Stimulated activated CD8-positive, alpha-beta memory T cell treated with anti-CD3 and anti-CD28 coated beads, Interleukin-12 subunit alpha, Interleukin-12 subunit beta, amount 100 ng/mL, for 1 hour (primary cell): ENCODE results near the gene INAVA.
"Not testable (repeated sequence)": the region's sequence is repeated elsewhere in the genome, so short reads cannot be mapped to it uniquely, and the experiment has no call there.

ENCODE experiments used
- DNase-seq: peaks from one replicate; pipeline ENCODE4 v3.0.0-alpha.2; 2020; ENCODE audit warnings: low read depth

The INAVA gene

DNA sequence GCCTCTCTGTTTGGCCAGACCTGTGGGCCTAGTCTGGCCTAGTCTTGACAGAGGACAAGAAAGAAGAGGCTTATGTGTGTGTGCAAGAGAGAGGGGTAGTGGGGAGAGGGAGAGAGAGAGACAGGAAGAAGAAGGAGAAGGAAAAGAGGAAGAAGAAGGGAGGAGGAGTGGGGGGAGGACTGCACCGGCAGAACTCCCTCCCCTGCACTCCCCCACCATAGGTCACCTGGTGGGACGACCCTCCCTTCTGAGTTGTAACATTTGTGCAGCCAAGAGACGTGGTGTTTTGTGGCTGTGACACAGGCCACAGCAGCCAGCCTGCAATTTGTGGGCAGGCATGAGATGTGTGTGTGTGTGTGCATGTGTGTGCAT lies 4.3 kb downstream of the INAVA start:
- no peak for DNase-seq

GRCh38 chr1:200899451-200899915 lies 4.8 kb downstream of the INAVA start:
- no peak for DNase-seq

DNA sequence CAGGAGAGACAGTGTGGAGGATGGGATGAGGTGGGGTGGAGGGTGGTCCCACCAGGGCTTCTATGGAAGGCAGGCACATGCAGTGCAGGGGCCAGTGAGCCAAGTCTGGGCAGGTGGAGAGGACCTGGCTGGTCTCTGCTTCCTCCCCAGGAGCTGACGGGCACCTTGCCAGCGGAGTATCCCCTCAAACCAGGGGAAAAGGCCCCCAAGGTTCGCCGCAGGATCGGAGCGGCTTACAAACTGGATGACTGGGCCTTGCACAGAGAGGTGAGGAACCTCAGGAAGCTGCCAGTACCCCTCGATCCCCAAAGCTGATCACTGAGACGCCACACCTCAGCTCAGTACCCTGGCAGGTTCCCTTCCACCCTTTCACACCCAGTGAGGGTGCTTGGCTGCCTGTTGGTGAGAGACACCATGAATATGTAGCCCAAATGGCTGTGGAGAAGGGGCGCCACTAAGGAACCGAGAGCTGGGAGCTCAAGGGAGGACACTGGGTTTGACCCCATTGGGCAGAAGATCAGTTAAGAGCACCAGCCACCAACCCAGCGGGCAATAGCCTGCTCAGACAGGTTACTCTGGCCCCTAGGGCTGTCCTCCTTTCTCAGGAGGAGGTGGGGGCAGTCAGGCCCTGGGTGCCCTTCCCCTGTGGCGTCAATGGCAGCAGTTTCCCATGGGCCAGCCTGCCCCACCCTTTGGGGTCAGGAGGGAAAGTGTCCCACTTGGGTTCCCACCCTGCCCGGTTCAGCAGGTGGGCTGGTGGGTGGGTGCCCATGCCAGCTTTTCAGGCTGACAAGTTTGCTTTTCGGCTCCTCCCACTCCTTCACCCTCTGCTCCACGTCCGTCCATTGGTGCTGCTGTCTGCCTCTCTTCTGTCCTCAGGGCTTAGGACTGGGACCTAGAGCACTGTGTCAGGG lies 5.5 kb downstream of the INAVA start:
- DNase-seq = no peak

DNA sequence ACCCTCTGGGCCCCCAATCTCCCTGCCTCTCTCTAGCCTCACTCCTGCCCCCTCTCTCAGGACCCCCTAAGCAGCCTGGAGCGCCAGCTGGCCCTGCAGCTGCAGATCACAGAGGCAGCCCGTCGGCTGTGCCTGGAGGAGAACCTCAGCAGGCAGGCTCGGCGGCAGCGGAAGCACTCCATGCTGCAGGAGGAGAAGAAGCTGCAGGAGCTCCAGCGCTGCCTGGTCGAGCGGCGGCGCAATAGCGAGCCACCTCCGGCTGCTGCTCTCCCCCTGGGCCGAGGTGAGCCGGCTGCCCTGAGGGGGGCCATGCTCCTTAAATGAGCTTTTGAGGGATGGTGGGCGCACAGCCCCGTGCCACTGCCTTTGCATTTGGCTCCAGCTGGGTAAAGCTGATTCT lies 6.2 kb downstream of the INAVA start:
- no peak for DNase-seq

GRCh38 chr1:200901350-200901749 lies 6.7 kb downstream of the INAVA start:
- DNase-seq = no peak

DNA sequence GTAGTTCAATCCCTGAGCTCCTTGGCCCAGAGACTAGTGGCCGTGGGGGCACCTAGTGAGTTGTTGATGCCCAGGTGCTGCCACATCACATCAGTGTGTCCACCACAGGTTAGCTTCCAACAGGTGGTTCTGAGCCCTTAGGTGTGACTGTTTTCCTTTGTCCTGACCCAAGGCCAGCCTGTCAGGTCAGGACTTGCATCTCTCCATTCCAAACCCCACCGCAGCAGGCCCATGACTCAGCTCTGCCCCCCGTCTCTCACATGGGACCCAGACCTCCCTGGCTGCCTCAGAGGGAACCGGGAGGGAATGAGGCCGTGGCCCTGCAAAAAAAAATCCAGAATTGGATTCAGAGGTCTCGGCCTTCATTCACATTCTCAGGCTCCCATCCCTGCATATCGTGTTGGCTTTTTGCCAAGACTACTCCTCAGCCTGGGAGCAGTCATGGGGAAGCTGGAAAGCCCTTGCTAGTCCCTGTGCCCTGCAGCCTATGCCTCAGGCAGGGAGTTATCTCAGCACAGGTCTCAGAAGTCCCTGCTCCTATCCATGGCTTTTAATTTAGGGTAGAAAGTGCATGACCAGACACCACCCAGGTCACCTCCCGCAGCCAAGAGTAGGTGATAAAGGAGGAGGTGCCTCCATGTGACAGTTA lies 7.2 kb downstream of the INAVA start:
- DNase-seq = no peak

DNA sequence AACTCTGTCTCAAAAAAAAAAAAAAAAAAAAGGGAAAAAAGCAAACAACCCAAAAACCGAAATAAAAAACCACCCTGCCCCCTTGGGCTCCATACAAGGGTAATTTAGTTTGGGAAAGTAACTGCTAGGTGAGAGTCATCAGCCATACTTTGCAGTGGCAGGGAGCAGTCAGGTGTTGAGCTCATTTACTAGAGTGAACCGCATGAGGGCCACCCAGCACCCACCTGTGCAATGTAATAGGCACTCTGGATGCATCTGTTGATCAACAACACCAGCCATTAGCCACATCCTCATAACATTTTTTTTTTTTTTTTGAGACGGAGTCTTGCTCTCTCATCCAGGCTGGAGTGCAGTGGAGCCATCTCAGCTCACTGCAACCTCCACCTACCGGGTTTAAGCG lies 9.1 kb downstream of the INAVA start:
- DNase-seq = no peak

- DNase-seq = no peak
Observed at GRCh38 chr1:200904772-200905171, 10.1 kb downstream of the INAVA start.

- peak; percentile 13 for DNase-seq
Observed at GRCh38 chr1:200905411-200906052, 10.8 kb downstream of the INAVA start.

- DNase-seq = no peak
Observed at GRCh38 chr1:200906491-200906890, 11.8 kb downstream of the INAVA start.

DNA sequence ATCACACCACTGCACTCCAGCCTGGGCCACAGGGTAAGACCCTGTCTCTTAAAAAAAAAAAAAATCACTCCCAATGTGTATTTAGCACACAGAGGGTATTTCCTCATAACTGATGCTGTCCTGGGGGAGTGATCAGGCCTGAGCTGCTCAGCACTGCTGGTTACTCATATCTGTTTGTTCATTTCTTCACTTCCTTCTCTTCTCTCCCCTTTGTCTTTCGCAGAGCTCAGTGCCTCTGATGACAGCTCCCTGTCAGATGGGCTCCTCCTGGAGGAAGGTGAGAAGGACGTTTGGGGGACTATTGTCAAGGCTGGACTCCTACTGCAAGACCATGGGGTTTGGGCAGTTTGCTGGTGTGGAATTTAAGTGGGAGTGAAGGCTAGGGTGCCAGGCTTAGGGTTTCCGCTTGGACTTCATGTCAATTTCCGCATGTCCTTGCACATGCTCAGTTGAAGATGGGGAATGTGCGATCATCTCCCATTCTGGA lies 13.0 kb downstream of the INAVA start:
- no peak for DNase-seq

DNA sequence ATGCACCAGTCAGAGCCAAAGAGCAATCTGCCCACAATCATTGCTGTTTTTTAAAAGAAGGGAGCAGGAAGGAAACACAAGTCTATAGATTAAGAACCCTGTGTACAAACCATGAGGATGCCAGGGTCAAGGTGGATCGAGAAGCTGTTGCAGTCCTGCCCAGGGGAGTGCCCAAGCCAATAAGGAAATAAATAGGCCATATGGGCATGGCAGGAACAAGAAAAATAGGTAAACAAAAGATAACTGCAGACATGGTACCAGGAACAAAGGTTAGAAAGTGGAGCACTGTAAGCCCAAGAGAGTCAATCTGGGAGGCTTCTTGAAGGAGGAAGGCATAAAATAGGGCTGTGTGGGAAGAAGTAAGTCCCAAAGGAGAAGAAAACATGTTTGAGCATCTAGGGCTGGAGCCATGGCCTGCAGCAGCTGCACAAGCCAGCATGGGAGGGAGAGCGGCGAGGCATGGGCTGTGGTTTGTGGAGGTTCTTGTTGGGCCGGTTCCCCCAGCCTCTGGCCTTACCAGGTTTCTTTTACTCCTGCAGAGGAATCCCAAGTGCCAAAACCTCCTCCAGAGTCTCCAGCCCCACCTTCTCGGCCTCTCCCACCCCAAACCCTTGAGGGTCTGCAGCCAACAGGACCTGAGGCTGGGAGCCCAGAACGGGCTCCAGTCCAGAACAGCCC lies 13.6 kb downstream of the INAVA start:
- DNase-seq = no peak

DNA sequence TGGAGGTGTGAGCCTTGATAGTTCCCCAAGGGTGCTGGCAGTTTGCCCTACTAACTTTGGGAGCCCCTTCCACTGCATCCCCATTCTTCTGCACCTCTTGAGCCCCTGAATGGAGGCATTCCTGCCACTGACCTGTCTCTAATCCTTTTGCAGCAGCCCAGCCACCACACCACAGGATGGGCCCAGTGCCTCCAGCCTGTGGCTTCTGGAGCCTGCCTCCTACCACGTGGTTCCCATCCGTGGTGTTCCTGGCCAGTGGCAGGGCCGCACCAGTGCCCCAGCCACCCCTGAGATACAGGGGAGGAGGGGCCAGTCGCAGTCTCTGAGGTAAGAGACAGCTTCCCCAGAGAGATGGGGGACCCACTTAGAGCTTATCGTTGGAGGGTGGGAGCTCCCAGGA lies 14.4 kb downstream of the INAVA start:
- DNase-seq = no peak

DNA sequence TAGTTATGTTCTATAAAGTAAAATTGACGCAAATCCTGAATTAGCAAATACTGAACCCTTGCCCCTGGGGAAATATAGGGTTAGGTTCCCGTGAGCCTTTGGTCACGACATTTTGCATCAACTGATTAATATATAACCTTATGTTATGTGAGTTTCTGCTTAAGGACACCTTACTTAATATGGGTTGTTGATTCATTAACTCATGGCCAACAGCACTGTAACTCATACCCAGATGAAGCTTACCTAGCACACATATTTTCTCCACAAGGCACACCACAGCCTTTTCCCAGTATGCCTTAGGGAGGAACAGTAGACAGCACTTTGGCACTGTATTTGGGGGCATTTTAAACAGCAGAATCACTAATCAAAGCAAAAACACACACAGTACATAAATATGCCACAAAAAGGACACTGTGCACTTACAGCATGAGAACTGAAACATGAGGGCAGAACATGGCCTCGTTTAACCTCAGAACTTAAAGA lies 15.1 kb downstream of the INAVA start:
- no peak for DNase-seq

- DNase-seq = no peak
Observed at GRCh38 chr1:200911361-200911760, 16.7 kb downstream of the INAVA start.

GRCh38 chr1:200911936-200912335 lies 17.2 kb downstream of the INAVA start:
- not testable (repeated sequence) for DNase-seq

DNA sequence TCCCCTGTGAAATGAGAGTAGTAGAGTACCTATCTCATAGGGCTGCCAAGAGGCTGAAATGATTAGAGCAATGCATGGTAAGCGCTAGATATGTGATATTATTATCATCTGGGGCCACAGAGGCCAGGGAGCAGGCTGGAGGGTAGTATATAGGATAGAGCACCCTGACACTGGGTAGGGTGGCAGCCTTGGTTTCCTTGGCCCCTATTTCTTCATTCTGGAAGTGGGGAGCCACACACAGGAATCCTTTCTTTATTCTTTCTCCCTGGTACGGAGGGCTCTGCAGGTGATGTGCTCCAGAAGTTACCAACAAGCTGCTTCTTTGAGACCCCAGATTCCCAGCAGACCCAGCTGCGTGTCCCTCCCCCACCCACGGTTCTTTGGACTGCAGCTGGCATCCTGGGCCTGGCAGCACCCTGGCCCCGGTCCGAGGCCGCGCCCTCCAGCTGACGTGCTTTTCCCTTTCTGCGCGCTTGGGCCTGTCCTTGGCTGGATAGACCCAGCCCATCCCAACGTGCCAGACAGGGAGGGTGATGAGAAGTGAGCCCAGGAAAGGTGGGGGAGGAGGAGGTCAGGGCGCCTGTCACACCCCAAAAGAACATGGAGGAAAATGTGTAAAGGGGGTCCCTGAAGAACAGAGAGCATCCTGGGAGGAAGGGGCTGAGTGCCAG lies 18.2 kb downstream of the INAVA start:
- no peak for DNase-seq

DNA sequence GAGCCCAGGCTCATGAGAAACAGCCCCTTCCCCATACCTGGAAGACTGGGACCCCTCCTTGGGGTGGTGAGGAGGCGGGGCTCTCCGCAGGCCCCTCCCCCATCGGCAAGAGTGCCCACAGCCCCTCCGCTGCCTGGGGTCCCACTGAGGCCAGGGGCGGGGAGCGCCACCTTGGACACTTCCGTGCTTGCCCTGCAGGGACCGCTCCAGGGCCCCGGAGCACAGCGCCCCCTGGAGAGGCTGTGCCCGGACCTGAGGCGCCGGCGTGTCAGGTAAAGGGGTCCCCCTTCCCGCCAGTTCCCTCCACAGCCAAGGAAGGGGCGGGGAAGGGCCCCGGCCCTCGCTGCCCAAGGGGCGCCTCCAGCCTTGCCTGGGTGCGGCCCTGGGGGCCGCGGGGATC lies 21.5 kb downstream of the INAVA start:
- DNase-seq = no peak

GRCh38 chr1:200916681-200917080 lies 22.0 kb downstream of the INAVA start:
- DNase-seq = no peak

GRCh38 chr1:200917291-200917817 lies 22.7 kb downstream of the INAVA start:
- no peak for DNase-seq

DNA sequence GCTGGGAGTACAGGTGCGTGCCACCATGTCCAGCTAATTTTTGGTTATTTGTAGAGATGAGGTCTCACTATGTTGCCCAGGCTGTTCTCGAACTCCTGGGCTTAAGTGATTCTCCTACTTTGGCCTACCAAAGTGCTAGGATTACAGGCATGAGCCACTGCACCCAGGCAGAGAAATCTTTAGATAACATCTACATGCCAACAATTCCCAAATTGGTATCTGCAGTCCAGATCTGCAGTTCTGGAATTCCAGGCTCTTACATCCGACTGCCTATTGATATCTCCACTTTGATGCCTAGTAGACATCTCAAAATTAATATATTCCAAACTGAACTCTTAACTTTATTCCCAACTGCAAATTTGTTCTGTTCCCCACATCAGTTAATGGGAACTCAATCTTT lies 23.3 kb downstream of the INAVA start:
- DNase-seq = no peak
